ENCODE results near the gene DND1. TPM values are rescaled to one million over a fixed set of nuclear protein-coding genes. Genes with fewer than 3 reads are reported as not detected.

DND1 gene
- total and polyA plus RNA-seq, 4 donors, result 0.60 to 1.9 (median 1.6) TPM

DNA sequence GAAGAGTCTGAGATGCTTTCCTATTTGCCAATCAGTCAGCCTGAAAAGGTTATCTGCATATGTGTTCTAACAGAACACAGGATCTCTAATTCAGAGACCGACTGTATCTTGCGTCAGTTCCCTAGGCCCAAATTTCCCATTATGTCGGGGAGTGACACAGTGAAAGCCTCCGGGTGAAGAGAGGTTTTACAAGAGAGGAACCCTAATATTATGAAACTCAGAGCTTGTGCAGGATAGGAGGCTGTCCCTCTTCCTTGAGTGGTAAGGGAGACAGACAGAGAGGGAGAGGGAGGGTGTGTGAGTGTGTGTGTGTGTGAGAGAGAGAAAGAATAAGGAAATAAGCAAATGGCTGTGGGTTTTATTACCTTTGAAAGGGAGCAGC lies 42.3 kb downstream of the DND1 start:
- H3K9ac ChIP-seq (ENCODE audit: insufficient read depth in 1 of 2, low read length in 2 of 2), result peak overlapping the region in 1 of 2 donors; percentile 34
- WGBS, 2 donors, result 20 to 53% methylated on average over 4 of the region's 4 CpGs
- peak overlapping the region in 1 of 2 donors; percentile 82 for H3K27ac ChIP-seq (ENCODE audit: low read depth in 1 of 2, low read length in 1 of 2)
- H3K9me3 ChIP-seq (ENCODE audit: control insufficient read depth in 4 of 4, insufficient read depth in 3 of 4, low read length in 3 of 4), result no peaks in the 10 kb centered on the region
- TF ChIP-seq, protein P1, sequence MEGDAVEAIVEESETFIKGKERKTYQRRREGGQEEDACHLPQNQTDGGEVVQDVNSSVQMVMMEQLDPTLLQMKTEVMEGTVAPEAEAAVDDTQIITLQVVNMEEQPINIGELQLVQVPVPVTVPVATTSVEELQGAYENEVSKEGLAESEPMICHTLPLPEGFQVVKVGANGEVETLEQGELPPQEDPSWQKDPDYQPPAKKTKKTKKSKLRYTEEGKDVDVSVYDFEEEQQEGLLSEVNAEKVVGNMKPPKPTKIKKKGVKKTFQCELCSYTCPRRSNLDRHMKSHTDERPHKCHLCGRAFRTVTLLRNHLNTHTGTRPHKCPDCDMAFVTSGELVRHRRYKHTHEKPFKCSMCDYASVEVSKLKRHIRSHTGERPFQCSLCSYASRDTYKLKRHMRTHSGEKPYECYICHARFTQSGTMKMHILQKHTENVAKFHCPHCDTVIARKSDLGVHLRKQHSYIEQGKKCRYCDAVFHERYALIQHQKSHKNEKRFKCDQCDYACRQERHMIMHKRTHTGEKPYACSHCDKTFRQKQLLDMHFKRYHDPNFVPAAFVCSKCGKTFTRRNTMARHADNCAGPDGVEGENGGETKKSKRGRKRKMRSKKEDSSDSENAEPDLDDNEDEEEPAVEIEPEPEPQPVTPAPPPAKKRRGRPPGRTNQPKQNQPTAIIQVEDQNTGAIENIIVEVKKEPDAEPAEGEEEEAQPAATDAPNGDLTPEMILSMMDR (IDR thresholded peaks at IDR 0.05; ENCODE audit: control extremely low read depth, extremely low read depth), result no peak
- H3K4me3 ChIP-seq, result no peak overlapping the region
- ATAC-seq (ENCODE audit: insufficient read depth, low FRiP score) (peak; percentile 21), DNase-seq (no peak)
- no peaks in the 10 kb centered on the region for H3K36me3 ChIP-seq (ENCODE audit: control insufficient read depth in 4 of 4, insufficient read depth in 4 of 4, low read length in 4 of 4)
- H3K4me1 ChIP-seq (ENCODE audit: control insufficient read depth in 5 of 5, insufficient read depth in 5 of 5, low read length in 5 of 5), result peaks cover 0 to 30% (median 3%) of the 10 kb centered on the region in 5 donors
- peaks cover 0 to 34% (median 19%) of the 10 kb centered on the region in 3 donors for H3K27me3 ChIP-seq (ENCODE audit: control insufficient read depth in 3 of 3, insufficient read depth in 3 of 3, low read length in 2 of 3)

DNA sequence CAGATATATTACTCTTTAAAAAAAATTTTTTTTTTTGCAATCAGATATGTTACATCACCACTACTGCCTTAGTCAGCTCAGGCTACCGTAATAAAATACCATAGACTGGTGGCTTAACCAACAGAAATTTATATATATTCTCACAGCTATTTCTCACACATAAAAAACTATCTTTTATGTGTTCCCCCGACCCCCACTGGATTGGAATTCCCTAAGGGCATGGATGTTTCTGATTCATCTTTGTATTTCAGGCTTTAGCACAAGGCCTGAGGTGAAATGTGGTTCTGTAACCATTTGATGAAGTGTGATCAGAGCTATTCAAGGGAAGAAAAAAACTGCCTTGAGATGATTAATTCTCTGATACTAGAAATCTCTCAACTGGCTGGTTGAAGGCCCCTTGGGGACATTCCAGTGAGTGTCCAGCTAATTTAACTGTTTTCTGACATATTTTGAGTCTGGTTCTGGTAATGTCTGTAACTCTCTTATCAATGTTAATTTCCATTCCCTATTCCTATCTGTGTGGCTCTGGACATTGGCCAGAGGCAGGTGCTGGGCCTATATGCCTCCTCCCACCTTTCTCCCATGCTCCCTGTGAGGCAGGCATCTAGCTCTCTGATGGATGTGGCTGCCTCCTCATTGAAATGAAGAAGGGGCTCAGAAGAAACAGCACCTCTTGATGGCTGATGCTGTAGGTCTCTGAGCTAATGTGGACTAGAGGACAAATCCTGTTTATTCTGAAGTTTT lies 42.9 kb downstream of the DND1 start:
- peak overlapping the region in 1 of 2 donors; percentile 34 for H3K9ac ChIP-seq (ENCODE audit: insufficient read depth in 1 of 2, low read length in 2 of 2)
- DNase-seq (peak in 2 of 3 donors; percentile 78 to 79), ATAC-seq (ENCODE audit: insufficient read depth, low FRiP score) (no peak)
- WGBS, 2 donors, result 40 to 59% methylated on average over 2 of the region's 2 CpGs
- peak overlapping the region in 1 of 2 donors; percentile 82 for H3K27ac ChIP-seq (ENCODE audit: low read depth in 1 of 2, low read length in 1 of 2)
- TF ChIP-seq, protein P1 (IDR thresholded peaks at IDR 0.05; ENCODE audit: control extremely low read depth, extremely low read depth), result no peak
- H3K27me3 ChIP-seq (ENCODE audit: control insufficient read depth in 3 of 3, insufficient read depth in 3 of 3, low read length in 2 of 3), result peaks cover 0 to 34% (median 19%) of the 10 kb centered on the region in 3 donors
- H3K4me3 ChIP-seq, result no peak overlapping the region
- H3K4me1 ChIP-seq (ENCODE audit: control insufficient read depth in 5 of 5, insufficient read depth in 5 of 5, low read length in 5 of 5), result peaks cover 0 to 30% (median 3%) of the 10 kb centered on the region in 5 donors
- no peaks in the 10 kb centered on the region for H3K36me3 ChIP-seq (ENCODE audit: control insufficient read depth in 4 of 4, insufficient read depth in 4 of 4, low read length in 4 of 4)
- H3K9me3 ChIP-seq (ENCODE audit: control insufficient read depth in 4 of 4, insufficient read depth in 3 of 4, low read length in 3 of 4), result no peaks in the 10 kb centered on the region

DNA sequence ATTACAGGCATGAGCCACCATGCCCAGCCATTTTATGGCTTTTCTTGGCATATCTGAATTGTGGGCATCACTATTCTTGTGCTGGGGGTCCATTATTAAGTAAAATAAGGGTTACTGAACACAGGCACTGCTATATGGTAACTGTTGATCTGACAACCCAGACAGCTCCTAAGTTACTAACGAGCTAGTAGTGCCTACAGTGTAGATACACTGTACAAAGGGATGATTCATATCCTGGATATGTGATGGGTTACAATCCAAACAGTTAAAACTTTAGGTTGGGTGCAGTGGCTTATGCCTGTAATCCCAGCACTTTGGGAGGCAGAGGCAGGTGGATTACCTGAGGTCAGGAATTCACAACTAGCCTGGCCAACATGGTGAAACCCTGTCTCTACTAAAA lies 44.7 kb downstream of the DND1 start:
- H3K27me3 ChIP-seq (ENCODE audit: control insufficient read depth in 3 of 3, insufficient read depth in 3 of 3, low read length in 2 of 3), result peaks cover 0 to 34% (median 12%) of the 10 kb centered on the region in 3 donors
- 54 to 71% methylated on average over 1 of the region's 1 CpG for WGBS, 2 donors

More for the DNA sequence above, 44.7 kb downstream of the DND1 start:
- no peak overlapping the region for H3K9ac ChIP-seq (ENCODE audit: insufficient read depth in 1 of 2, low read length in 2 of 2)
- no peaks in the 10 kb centered on the region for H3K36me3 ChIP-seq (ENCODE audit: control insufficient read depth in 4 of 4, insufficient read depth in 4 of 4, low read length in 4 of 4)
- no peak overlapping the region for H3K4me3 ChIP-seq
- H3K4me1 ChIP-seq (ENCODE audit: control insufficient read depth in 5 of 5, insufficient read depth in 5 of 5, low read length in 5 of 5), result peaks cover 0 to 30% (median 3%) of the 10 kb centered on the region in 5 donors
- TF ChIP-seq, protein P1 (IDR thresholded peaks at IDR 0.05; ENCODE audit: control extremely low read depth, extremely low read depth), result no peak
- DNase-seq (no peak), ATAC-seq (ENCODE audit: insufficient read depth, low FRiP score) (no peak)
- H3K9me3 ChIP-seq (ENCODE audit: control insufficient read depth in 4 of 4, insufficient read depth in 3 of 4, low read length in 3 of 4), result no peaks in the 10 kb centered on the region
- no peak overlapping the region for H3K27ac ChIP-seq (ENCODE audit: low read depth in 1 of 2, low read length in 1 of 2)
